GM12878 (cell line): ENCODE measurements around the gene TADA2A. TPM values are rescaled to one million over a fixed set of nuclear protein-coding genes. Genes with fewer than 3 reads are reported as not detected.

ENCODE experiments used
- ZNF274 ChIP-seq: IDR thresholded peaks from one replicate; pipeline ENCODE4 v1.8.0; 2011; ENCODE audit not compliant: insufficient read length, insufficient read depth
- polyA plus RNA-seq, 11 experiments: library from polyadenylated mRNA; depleted of rRNA in 4 of 11; unstranded in 6 of 11; stranded (reverse) in 5 of 11; fragments of >200 nt; fragmentation: Nextera tagmentation in 4 of 11; fragmentation: Illumina TruSeq in 1 of 11; extraction: Ambion mirVana in 4 of 11; extraction: Trizol in 1 of 11; gene quantifications; 1 replicate in 1 of 11; 2 replicates in 10 of 11; pipeline versions ENCODE4 v1.2.1 to v1.2.3, GENCODE V29; 2011 to 2016; ENCODE audit warnings: inconsistent platforms in 2 of 11, missing spikeins in 2 of 11, low read depth in 1 of 11
- total RNA-seq, 4 experiments: library from RNA; depleted of rRNA in 3 of 4; stranded (reverse); fragments of >200 nt in 3 of 4; fragmentation: Illumina TruSeq in 1 of 4; extraction: Trizol in 1 of 4; gene quantifications; 2 replicates each; pipeline versions ENCODE4 v1.2.1 to v1.2.3, GENCODE V29; 2013 to 2021
- TF ChIP-seq, protein P1 (sequence below): fragments of 450-650 bp; IDR thresholded peaks from 2 replicates; pipeline ENCODE4 v1.6.1; 2016; ENCODE audit warnings: mild to moderate bottlenecking, moderate library complexity, borderline replicate concordance
- TF ChIP-seq, protein P2 (sequence below): IDR thresholded peaks from 2 replicates; pipeline ENCODE4 v1.6.1; 2012; ENCODE audit warnings: improper control_type of control experiment, low read depth, low read length; ENCODE audit not compliant: insufficient replicate concordance

TADA2A gene
- total and polyA plus RNA-seq, 10 of the 15 experiments (the other 5 are each of a cell fraction or from before 2014, with no cell fraction given) = 19.6 to 43.8 (median 34.1) TPM

DNA sequence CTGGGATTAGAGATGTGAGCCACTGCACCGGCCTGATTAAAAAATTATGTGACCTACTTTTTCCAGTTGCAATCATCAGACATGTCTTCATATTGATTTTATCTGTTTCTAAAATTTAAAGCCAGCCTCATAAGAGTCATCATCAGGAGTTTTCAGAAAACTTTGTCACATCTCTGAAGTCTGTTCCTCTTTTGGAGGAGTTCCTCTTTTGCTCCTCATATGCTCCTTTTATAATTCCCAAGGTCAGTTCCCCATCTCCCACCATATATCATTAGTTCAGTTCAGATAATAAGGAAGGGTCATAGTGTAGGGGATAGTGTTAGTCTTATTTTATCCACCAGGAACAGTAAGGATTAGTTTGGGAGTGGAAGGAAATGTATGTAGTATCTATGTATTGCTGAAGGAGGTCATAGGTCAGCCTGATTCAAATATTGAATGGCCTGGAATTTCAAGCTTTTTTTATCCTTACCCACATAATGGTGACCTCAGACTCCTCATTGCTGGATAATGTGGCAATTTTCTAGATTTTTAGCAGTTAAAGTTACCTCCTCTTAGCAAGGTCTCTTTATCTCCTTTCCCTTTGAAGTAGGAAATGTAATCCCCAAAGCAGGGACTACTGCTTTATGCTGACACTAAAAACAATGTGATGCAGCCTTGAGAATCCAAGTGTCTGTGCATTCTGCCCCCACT, 69.2 kb downstream of the TADA2A start (continued):
- no peak for TF ChIP-seq ZNF274
- TF ChIP-seq, protein P1, sequence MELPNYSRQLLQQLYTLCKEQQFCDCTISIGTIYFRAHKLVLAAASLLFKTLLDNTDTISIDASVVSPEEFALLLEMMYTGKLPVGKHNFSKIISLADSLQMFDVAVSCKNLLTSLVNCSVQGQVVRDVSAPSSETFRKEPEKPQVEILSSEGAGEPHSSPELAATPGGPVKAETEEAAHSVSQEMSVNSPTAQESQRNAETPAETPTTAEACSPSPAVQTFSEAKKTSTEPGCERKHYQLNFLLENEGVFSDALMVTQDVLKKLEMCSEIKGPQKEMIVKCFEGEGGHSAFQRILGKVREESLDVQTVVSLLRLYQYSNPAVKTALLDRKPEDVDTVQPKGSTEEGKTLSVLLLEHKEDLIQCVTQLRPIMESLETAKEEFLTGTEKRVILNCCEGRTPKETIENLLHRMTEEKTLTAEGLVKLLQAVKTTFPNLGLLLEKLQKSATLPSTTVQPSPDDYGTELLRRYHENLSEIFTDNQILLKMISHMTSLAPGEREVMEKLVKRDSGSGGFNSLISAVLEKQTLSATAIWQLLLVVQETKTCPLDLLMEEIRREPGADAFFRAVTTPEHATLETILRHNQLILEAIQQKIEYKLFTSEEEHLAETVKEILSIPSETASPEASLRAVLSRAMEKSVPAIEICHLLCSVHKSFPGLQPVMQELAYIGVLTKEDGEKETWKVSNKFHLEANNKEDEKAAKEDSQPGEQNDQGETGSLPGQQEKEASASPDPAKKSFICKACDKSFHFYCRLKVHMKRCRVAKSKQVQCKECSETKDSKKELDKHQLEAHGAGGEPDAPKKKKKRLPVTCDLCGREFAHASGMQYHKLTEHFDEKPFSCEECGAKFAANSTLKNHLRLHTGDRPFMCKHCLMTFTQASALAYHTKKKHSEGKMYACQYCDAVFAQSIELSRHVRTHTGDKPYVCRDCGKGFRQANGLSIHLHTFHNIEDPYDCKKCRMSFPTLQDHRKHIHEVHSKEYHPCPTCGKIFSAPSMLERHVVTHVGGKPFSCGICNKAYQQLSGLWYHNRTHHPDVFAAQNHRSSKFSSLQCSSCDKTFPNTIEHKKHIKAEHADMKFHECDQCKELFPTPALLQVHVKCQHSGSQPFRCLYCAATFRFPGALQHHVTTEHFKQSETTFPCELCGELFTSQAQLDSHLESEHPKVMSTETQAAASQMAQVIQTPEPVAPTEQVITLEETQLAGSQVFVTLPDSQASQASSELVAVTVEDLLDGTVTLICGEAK = no peak
- TF ChIP-seq, protein P2, sequence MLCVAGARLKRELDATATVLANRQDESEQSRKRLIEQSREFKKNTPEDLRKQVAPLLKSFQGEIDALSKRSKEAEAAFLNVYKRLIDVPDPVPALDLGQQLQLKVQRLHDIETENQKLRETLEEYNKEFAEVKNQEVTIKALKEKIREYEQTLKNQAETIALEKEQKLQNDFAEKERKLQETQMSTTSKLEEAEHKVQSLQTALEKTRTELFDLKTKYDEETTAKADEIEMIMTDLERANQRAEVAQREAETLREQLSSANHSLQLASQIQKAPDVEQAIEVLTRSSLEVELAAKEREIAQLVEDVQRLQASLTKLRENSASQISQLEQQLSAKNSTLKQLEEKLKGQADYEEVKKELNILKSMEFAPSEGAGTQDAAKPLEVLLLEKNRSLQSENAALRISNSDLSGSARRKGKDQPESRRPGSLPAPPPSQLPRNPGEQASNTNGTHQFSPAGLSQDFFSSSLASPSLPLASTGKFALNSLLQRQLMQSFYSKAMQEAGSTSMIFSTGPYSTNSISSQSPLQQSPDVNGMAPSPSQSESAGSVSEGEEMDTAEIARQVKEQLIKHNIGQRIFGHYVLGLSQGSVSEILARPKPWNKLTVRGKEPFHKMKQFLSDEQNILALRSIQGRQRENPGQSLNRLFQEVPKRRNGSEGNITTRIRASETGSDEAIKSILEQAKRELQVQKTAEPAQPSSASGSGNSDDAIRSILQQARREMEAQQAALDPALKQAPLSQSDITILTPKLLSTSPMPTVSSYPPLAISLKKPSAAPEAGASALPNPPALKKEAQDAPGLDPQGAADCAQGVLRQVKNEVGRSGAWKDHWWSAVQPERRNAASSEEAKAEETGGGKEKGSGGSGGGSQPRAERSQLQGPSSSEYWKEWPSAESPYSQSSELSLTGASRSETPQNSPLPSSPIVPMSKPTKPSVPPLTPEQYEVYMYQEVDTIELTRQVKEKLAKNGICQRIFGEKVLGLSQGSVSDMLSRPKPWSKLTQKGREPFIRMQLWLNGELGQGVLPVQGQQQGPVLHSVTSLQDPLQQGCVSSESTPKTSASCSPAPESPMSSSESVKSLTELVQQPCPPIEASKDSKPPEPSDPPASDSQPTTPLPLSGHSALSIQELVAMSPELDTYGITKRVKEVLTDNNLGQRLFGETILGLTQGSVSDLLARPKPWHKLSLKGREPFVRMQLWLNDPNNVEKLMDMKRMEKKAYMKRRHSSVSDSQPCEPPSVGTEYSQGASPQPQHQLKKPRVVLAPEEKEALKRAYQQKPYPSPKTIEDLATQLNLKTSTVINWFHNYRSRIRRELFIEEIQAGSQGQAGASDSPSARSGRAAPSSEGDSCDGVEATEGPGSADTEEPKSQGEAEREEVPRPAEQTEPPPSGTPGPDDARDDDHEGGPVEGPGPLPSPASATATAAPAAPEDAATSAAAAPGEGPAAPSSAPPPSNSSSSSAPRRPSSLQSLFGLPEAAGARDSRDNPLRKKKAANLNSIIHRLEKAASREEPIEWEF = no peak
